HepG2 (cell line): ENCODE measurements around the gene TYW1. TPM values are rescaled to one million over a fixed set of nuclear protein-coding genes. Genes with fewer than 3 reads are reported as not detected.
A peak's percentile ranks its signal among the peaks of the same experiment; 100 is the strongest.

Experiments
- ASH2L ChIP-seq: fragments of 300-600, 200-600 bp; sonication (generic); IDR thresholded peaks from 2 replicates; pipeline ENCODE4 v1.7.0; 2017; ENCODE audit warnings: low read depth, mild to moderate bottlenecking, moderate library complexity, mixed read lengths, low read length; ENCODE audit not compliant: insufficient read length
- DMAP1 ChIP-seq: IDR thresholded peaks from 2 replicates; pipeline ENCODE4 v1.6.1; 2016
- DNMT3B ChIP-seq: conservative IDR thresholded peaks from 2 replicates; pipeline ENCODE4 v1.6.1; 2016; ENCODE audit warnings: missing biosample characterization, control low read depth
- NFATC3 ChIP-seq: sonication (generic); formaldehyde crosslinking; IDR thresholded peaks from 2 replicates; pipeline ENCODE4 v1.5.1; 2020; ENCODE audit warnings: mild to moderate bottlenecking, missing genetic modification reagents
- POLR2G ChIP-seq: fragments of 200-400 bp; formaldehyde crosslinking; IDR thresholded peaks from 2 replicates; pipeline ENCODE4 v1.6.1; 2018; ENCODE audit warnings: mild to moderate bottlenecking, low read depth, low read length, moderate library complexity
- SAP130 ChIP-seq: IDR thresholded peaks from 2 replicates; pipeline ENCODE4 v1.6.1; 2016; ENCODE audit warnings: low read depth
- ZNF136 ChIP-seq: sonication (generic); formaldehyde crosslinking; IDR thresholded peaks from 2 replicates; pipeline ENCODE4 v1.8.1; 2022; ENCODE audit warnings: low read depth, mild to moderate bottlenecking, moderate library complexity, missing genetic modification reagents
- ZNF574 ChIP-seq: sonication (generic); formaldehyde crosslinking; IDR thresholded peaks from 2 replicates; pipeline ENCODE4 v1.4.0; 2020; ENCODE audit warnings: missing genetic modification reagents
- polyA plus RNA-seq, 8 experiments: library from polyadenylated mRNA; depleted of rRNA in 3 of 8; stranded (reverse) in 7 of 8; unstranded in 1 of 8; fragments of >200 nt; fragmentation: Illumina TruSeq in 4 of 8; extraction: Trizol in 4 of 8; gene quantifications; 2 replicates each; pipeline versions ENCODE4 v1.2.1 to v1.2.3, GENCODE V29; 2011 to 2016; ENCODE audit warnings: low read depth in 4 of 8, missing spikeins in 1 of 8, mixed read lengths in 1 of 8; ENCODE audit not compliant: insufficient read depth in 1 of 8
- total RNA-seq, 5 experiments: library from RNA; depleted of rRNA; stranded (reverse); fragments of >200 nt; fragmentation: Illumina TruSeq; extraction: Trizol; gene quantifications; 2 replicates each; pipeline ENCODE4 v1.2.3, GENCODE V29; 2016; ENCODE audit warnings: low read depth in 1 of 5
- TF ChIP-seq, protein P1 (sequence below): IDR thresholded peaks from 2 replicates; pipeline ENCODE4 v1.6.1; 2016; ENCODE audit warnings: mild to moderate bottlenecking, missing biosample characterization, missing genetic modification reagents
- TF ChIP-seq, protein P2 (sequence below): sonication (generic); formaldehyde crosslinking; IDR thresholded peaks from 2 replicates; pipeline ENCODE4 v1.4.0; 2020; ENCODE audit warnings: missing genetic modification reagents, mild to moderate bottlenecking, borderline replicate concordance
- TF ChIP-seq, protein P3 (sequence below): conservative IDR thresholded peaks from 2 replicates; pipeline ENCODE4 v1.6.1; 2018; ENCODE audit warnings: missing genetic modification reagents

Gene TYW1
- total and polyA plus RNA-seq, 2 of the 13 experiments (the other 11 are each of a cell fraction or from before 2014, with no cell fraction given), result 8.6 to 17.6 TPM

DNA sequence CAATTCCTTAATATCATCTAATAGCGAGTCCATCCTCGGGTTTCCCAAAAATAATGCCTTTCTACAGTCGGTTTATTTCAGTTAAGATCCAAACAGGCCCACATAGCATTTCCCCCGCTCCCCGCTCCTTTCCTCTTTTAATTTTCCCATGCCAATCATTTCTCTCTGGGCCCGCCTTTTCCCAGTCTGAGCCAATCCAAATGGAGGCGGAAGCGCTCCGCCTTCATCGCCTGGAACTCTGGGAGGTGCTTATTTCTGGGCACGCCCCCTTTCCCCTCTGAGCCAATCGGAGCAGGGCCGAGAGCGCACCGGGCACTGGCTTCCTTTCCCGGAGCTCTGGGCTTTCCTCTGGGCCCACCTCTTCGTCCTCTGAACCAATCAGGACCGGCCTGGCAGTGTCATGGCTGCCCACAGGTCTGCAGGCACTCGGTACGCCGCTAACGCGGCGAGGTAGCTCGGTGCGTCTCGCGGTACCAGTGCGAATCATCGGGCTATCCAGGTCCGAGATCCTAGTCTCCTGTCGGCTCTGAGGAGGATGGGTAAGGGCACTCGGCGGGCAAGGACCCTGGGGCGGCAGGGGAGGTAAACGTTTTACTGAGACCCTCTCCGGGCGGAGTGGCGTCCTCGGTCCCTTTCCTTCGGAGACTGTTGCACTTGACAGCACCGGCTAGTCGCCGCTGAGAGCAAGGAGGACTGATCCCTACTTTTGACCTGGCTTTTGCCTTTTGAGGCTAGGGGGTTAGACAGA is at the start of gene TYW1 (continued):
- TF ChIP-seq, protein P1, sequence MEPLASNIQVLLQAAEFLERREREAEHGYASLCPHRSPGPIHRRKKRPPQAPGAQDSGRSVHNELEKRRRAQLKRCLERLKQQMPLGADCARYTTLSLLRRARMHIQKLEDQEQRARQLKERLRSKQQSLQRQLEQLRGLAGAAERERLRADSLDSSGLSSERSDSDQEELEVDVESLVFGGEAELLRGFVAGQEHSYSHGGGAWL (CRISPR knock-in tag), result peak; percentile 60
- TF ChIP-seq, protein P2, sequence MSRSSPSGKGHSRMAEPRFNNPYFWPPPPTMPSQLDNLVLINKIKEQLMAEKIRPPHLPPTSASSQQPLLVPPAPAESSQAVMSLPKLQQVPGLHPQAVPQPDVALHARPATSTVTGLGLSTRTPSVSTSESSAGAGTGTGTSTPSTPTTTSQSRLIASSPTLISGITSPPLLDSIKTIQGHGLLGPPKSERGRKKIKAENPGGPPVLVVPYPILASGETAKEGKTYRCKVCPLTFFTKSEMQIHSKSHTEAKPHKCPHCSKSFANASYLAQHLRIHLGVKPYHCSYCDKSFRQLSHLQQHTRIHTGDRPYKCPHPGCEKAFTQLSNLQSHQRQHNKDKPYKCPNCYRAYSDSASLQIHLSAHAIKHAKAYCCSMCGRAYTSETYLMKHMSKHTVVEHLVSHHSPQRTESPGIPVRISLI (CRISPR knock-in tag), result peak; percentile 12; the same call in 1 of the 2 replicates
- TF ChIP-seq POLR2G (peak; percentile 85), ASH2L (peak; percentile 75), SAP130 (peak; percentile 92), DMAP1 (CRISPR knock-in tag) (peak; percentile 68; the same call in 1 of the 2 replicates), DNMT3B (CRISPR knock-in tag) (peak; percentile 50; the same call in 1 of the 2 replicates), ZNF574 (peak; percentile 66; the same call in 1 of the 2 replicates), ZNF136 (CRISPR knock-in tag) (0 out of 2 replicates have a peak, but pooled peaks have one; percentile 82), NFATC3 (CRISPR knock-in tag) (0 out of 2 replicates have a peak, but pooled peaks have one; percentile 72)
- TF ChIP-seq, protein P3, sequence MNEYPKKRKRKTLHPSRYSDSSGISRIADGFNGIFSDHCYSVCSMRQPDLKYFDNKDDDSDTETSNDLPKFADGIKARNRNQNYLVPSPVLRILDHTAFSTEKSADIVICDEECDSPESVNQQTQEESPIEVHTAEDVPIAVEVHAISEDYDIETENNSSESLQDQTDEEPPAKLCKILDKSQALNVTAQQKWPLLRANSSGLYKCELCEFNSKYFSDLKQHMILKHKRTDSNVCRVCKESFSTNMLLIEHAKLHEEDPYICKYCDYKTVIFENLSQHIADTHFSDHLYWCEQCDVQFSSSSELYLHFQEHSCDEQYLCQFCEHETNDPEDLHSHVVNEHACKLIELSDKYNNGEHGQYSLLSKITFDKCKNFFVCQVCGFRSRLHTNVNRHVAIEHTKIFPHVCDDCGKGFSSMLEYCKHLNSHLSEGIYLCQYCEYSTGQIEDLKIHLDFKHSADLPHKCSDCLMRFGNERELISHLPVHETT (CRISPR knock-in tag), result peak; percentile 79; the same call in 1 of the 2 replicates
